ENCODE measurements around the gene NOPCHAP1.

Gene NOPCHAP1

GRCh38 chr12:104998423-104999346 lies 12.6 kb downstream of the NOPCHAP1 start:
- H3K4me3 ChIP-seq, result no peak overlapping the region
- H3K27ac ChIP-seq, result no peak overlapping the region
- DNase-seq (ENCODE audit: low spot score), result no peak
- TF ChIP-seq, protein P1, sequence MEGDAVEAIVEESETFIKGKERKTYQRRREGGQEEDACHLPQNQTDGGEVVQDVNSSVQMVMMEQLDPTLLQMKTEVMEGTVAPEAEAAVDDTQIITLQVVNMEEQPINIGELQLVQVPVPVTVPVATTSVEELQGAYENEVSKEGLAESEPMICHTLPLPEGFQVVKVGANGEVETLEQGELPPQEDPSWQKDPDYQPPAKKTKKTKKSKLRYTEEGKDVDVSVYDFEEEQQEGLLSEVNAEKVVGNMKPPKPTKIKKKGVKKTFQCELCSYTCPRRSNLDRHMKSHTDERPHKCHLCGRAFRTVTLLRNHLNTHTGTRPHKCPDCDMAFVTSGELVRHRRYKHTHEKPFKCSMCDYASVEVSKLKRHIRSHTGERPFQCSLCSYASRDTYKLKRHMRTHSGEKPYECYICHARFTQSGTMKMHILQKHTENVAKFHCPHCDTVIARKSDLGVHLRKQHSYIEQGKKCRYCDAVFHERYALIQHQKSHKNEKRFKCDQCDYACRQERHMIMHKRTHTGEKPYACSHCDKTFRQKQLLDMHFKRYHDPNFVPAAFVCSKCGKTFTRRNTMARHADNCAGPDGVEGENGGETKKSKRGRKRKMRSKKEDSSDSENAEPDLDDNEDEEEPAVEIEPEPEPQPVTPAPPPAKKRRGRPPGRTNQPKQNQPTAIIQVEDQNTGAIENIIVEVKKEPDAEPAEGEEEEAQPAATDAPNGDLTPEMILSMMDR (IDR thresholded peaks at IDR 0.05), result no peak

GRCh38 chr12:104999347-104999685 lies 13.2 kb downstream of the NOPCHAP1 start:
- TF ChIP-seq, protein P1 (IDR thresholded peaks at IDR 0.05), result no peak
- DNase-seq (ENCODE audit: low spot score), result no peak
- H3K4me3 ChIP-seq, result no peak overlapping the region
- no peak overlapping the region for H3K27ac ChIP-seq

- Histone ChIP-seq H3K27ac (no peak overlapping the region), H3K4me3 (no peak overlapping the region)
- TF ChIP-seq, protein P1 (IDR thresholded peaks at IDR 0.05), result no peak
- no peak for DNase-seq (ENCODE audit: low spot score)
Observed at GRCh38 chr12:105001476-105001875, 15.4 kb downstream of the NOPCHAP1 start.

- Histone ChIP-seq H3K4me3 (no peak overlapping the region), H3K27ac (no peak overlapping the region)
- DNase-seq (ENCODE audit: low spot score), result no peak
- TF ChIP-seq, protein P1 (IDR thresholded peaks at IDR 0.05), result no peak
Observed at GRCh38 chr12:105013892-105014291, 27.8 kb downstream of the NOPCHAP1 start.

DNA sequence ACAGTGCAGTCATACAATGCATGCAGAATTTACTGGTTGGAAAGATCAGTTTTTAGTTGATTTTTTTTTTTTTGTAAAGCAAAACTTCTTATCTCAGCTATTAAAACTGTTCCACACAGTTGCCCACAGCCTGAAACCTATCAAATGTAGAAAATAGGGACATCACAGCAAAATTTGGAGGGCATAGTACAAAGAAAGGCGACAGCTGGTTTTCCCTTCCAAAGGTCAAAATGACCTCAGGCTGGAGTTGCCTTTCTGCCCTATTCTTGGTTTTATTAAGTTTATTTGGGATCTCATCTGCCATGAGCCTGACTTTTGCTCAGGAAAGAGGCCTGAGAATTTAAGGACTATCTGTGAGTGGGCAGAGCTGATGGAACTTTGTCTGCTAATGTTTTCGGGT lies 28.5 kb downstream of the NOPCHAP1 start:
- DNase-seq (ENCODE audit: low spot score), result no peak
- no peak overlapping the region for H3K4me3 ChIP-seq
- TF ChIP-seq, protein P1 (IDR thresholded peaks at IDR 0.05), result no peak
- H3K27ac ChIP-seq, result no peak overlapping the region

- TF ChIP-seq, protein P1 (IDR thresholded peaks at IDR 0.05), result no peak
- H3K4me3 ChIP-seq, result no peak overlapping the region
- no peak overlapping the region for H3K27ac ChIP-seq
Observed at GRCh38 chr12:105015543-105015942, 29.4 kb downstream of the NOPCHAP1 start.

DNA sequence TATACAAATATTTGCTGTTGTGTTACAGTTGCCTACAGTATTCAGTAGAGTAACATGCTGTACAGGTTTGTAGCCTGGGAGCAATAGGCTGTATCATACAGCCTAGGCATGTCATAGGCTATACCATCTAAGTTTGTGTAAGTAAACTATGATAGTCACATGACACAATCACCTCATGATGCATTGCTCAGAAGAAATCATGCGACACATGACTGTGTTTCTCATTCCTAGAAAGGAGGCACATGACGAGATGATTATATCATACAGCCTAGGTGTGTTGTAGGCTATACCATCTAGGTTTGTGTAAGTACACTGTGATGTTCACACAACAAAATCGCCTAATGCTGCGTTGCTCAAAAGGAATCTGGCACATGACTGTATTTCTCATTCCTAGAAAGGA lies 31.9 kb downstream of the NOPCHAP1 start:
- no peak for DNase-seq (ENCODE audit: low spot score)
- no peak overlapping the region for H3K4me3 ChIP-seq
- no peak overlapping the region for H3K27ac ChIP-seq
- TF ChIP-seq, protein P1 (IDR thresholded peaks at IDR 0.05), result no peak

More at GRCh38 chr12:105015543-105015942, 29.4 kb downstream of the NOPCHAP1 start:
- no peak for DNase-seq (ENCODE audit: low spot score)

All from coronary artery (tissue), 2 donors.